Measurements from ENCODE around the gene CAV1.

DNA sequence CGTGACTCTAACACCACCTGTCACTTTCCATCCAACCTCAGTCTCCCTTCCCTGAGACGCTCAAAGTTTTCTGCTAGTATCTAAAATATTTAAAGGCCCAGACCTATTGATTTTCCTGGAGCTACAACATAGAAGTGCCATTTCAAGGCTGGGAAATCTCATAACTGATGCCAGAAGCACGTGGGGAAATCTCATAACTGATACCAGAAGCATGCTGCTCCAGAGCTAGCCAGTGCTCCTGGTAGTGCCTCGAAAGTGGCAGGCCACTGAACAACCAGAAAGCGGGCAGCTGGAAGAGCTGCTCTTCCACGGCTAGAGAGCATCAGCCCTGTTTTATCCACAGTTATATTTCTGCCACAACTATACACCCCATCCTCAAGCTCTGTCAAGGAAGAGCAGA lies 72.5 kb downstream of the CAV1 start:
- no peak for TF ChIP-seq CTCF (conservative IDR thresholded peaks at IDR 0.05; ENCODE audit: low read depth, low read length)
- TF ChIP-seq RAD21 (IDR thresholded peaks at IDR 0.05; ENCODE audit: low read length) = no peak
- no peak for TF ChIP-seq POLR2A (IDR thresholded peaks at IDR 0.05; ENCODE audit: low read depth, low read length)
- no peak for TF ChIP-seq MAFK (IDR thresholded peaks at IDR 0.05; ENCODE audit: low read depth, low read length)
- TF ChIP-seq, protein P1, sequence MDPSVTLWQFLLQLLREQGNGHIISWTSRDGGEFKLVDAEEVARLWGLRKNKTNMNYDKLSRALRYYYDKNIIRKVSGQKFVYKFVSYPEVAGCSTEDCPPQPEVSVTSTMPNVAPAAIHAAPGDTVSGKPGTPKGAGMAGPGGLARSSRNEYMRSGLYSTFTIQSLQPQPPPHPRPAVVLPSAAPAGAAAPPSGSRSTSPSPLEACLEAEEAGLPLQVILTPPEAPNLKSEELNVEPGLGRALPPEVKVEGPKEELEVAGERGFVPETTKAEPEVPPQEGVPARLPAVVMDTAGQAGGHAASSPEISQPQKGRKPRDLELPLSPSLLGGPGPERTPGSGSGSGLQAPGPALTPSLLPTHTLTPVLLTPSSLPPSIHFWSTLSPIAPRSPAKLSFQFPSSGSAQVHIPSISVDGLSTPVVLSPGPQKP (IDR thresholded peaks at IDR 0.05; ENCODE audit: borderline replicate concordance, low read depth, low read length) = no peak
